K562 (cell line): Measurements from ENCODE around the gene CRHR2. TPM values are rescaled to one million over a fixed set of nuclear protein-coding genes. Genes with fewer than 3 reads are reported as not detected.
A peak's percentile ranks its signal among the peaks of the same experiment; 100 is the strongest.

Source experiments
- ARID3A ChIP-seq: IDR thresholded peaks from 2 replicates; pipeline ENCODE4 v1.6.1; 2012; ENCODE audit warnings: low read depth, low read length, improper control_type of control experiment, borderline replicate concordance
- CREB3 ChIP-seq: fragments of 450-650 bp; conservative IDR thresholded peaks from 2 replicates; pipeline ENCODE4 v1.6.1; 2016; ENCODE audit warnings: missing genetic modification characterization, low read depth, mild to moderate bottlenecking, missing compliant biosample characterization, moderate library complexity
- CTCF ChIP-seq, 3 experiments: IDR thresholded peaks in 2 of 3; conservative IDR thresholded peaks in 1 of 3; 2 replicates each; pipeline ENCODE4 v1.5.1; 2011 to 2012; ENCODE audit warnings: low read length in 3 of 3, mild to moderate bottlenecking in 3 of 3, control low read depth in 2 of 3, improper control_type of control experiment in 1 of 3, inconsistent platforms in 1 of 3, low read depth in 1 of 3, mixed read lengths in 1 of 3, moderate library complexity in 1 of 3; ENCODE audit not compliant: insufficient read depth in 2 of 3
- DEAF1 ChIP-seq: fragments of 450-650 bp; formaldehyde crosslinking; IDR thresholded peaks from 2 replicates; pipeline ENCODE4 v1.4.0; 2020; ENCODE audit warnings: mild to moderate bottlenecking, moderate library complexity
- E2F8 ChIP-seq: fragments of 450-650 bp; IDR thresholded peaks from 2 replicates; pipeline ENCODE4 v1.7.1; 2018; ENCODE audit warnings: mild to moderate bottlenecking, low read depth; ENCODE audit not compliant: partially characterized antibody
- GTF2B ChIP-seq: IDR thresholded peaks from 2 replicates; pipeline ENCODE4 v1.6.1; 2011; ENCODE audit not compliant: insufficient read length; ENCODE audit errors: extremely low read depth
- GTF2F1 ChIP-seq: IDR thresholded peaks from 2 replicates; pipeline ENCODE4 v1.6.1; 2011; ENCODE audit warnings: low read depth, low read length, improper control_type of control experiment
- MBD2 ChIP-seq: sonication (generic); IDR thresholded peaks from 2 replicates; pipeline ENCODE4 v1.6.1; 2016; ENCODE audit warnings: low read depth, borderline replicate concordance
- MEIS2 ChIP-seq: fragments of 450-650 bp; IDR thresholded peaks from 2 replicates; pipeline ENCODE4 v1.6.1; 2014; ENCODE audit warnings: mild to moderate bottlenecking; ENCODE audit not compliant: partially characterized antibody
- OTX1 ChIP-seq: fragments of 450-650 bp; formaldehyde crosslinking; IDR thresholded peaks from 2 replicates; pipeline ENCODE4 v1.4.0; 2022; ENCODE audit warnings: mild to moderate bottlenecking
- SNIP1 ChIP-seq: fragments of 450-650 bp; IDR thresholded peaks from 2 replicates; pipeline ENCODE4 v1.7.1; 2017; ENCODE audit warnings: low read depth, mild to moderate bottlenecking
- ZNF140 ChIP-seq: fragments of 250-450 bp; sonication (Bioruptor Pico); IDR thresholded peaks from 2 replicates; pipeline ENCODE4 v1.8.0; 2021; ENCODE audit warnings: moderate library complexity, mild to moderate bottlenecking, inconsistent platforms
- ZNF24 ChIP-seq: fragments of 450-650 bp; IDR thresholded peaks from 2 replicates; pipeline ENCODE4 v1.6.1; 2016
- ZNF263 ChIP-seq: sonication (generic); formaldehyde crosslinking; IDR thresholded peaks from 2 replicates; pipeline ENCODE4 v1.8.0; 2022; ENCODE audit warnings: mild to moderate bottlenecking, missing genetic modification reagents, borderline replicate concordance
- ZNF3 ChIP-seq: fragments of 250-450 bp; sonication (Bioruptor Pico); IDR thresholded peaks from 2 replicates; pipeline ENCODE4 v1.5.0; 2021; ENCODE audit warnings: mild to moderate bottlenecking, moderate library complexity
- polyA plus RNA-seq, 8 experiments: library from polyadenylated mRNA; depleted of rRNA in 4 of 8; stranded (reverse) in 5 of 8; unstranded in 3 of 8; fragments of >200 nt; fragmentation: Nextera tagmentation in 2 of 8; fragmentation: Illumina TruSeq in 1 of 8; extraction: Ambion mirVana in 2 of 8; extraction: Trizol in 1 of 8; gene quantifications; 2 replicates each; pipeline versions ENCODE4 v1.2.1 to v1.2.3, GENCODE V29; 2011 to 2014; ENCODE audit warnings: inconsistent platforms in 1 of 8, missing spikeins in 1 of 8
- total RNA-seq, 7 experiments: library from RNA; depleted of rRNA in 6 of 7; stranded (reverse); fragments of >200 nt in 6 of 7; fragmentation: Illumina TruSeq in 2 of 7; extraction: Trizol in 2 of 7; gene quantifications; 2 replicates each; pipeline versions ENCODE4 v1.2.1 to v1.2.3, GENCODE V29; 2011 to 2021; ENCODE audit warnings: low replicate concordance in 1 of 7

Gene CRHR2
- total and polyA plus RNA-seq, 9 of the 15 experiments (the other 6 are each of a cell fraction or from before 2014, with no cell fraction given) = not detected

- no peak for TF ChIP-seq ZNF3 (CRISPR knock-in tag)
- no peak for TF ChIP-seq E2F8
- 0 out of 2 replicates have a peak, but pooled peaks have one; percentile 18 for TF ChIP-seq ARID3A
- peak; percentile 92 for TF ChIP-seq CREB3 (tag)
- peak; percentile 49; the same call in 1 of the 2 replicates for TF ChIP-seq OTX1 (CRISPR knock-in tag)
- no peak for TF ChIP-seq GTF2F1
- TF ChIP-seq ZNF263 (CRISPR knock-in tag) = peak; percentile 80
- TF ChIP-seq MBD2 = no peak
- TF ChIP-seq CTCF (IDR thresholded peaks at IDR 0.05 in 2 of 3, conservative IDR thresholded peaks at IDR 0.05 in 1 of 3; ENCODE audit: insufficient read depth in 2 of 3, low read depth in 1 of 3, low read length in 3 of 3) = no peak
- peak; percentile 85; the same call in 1 of the 2 replicates for TF ChIP-seq ZNF24
- peak; percentile 23 for TF ChIP-seq MEIS2
- peak; percentile 67; the same call in 1 of the 2 replicates for TF ChIP-seq ZNF140 (CRISPR knock-in tag)
- TF ChIP-seq SNIP1 = no peak
- TF ChIP-seq GTF2B = no peak
- no peak for TF ChIP-seq DEAF1 (CRISPR knock-in tag)
Measured at GRCh38 chr7:30671793-30672465, 10.3 kb downstream of the CRHR2 start (continued).
